H1 (cell line): ENCODE data around the gene ESD. TPM values are rescaled to one million over a fixed set of nuclear protein-coding genes. Genes with fewer than 3 reads are reported as not detected.

ENCODE experiments used
- ATF2 ChIP-seq: IDR thresholded peaks from 2 replicates; pipeline ENCODE4 v1.6.1; 2012; ENCODE audit warnings: low read length, inconsistent platforms
- CTBP2 ChIP-seq: IDR thresholded peaks from 2 replicates; pipeline ENCODE4 v1.7.0; 2011; ENCODE audit warnings: borderline replicate concordance, mild to moderate bottlenecking, moderate library complexity, mixed read lengths, low read length; ENCODE audit not compliant: insufficient read depth, insufficient read length
- HDAC2 ChIP-seq, 2 experiments: fragments of 300-600 bp in 1 of 2; sonication (generic) in 1 of 2; IDR thresholded peaks; 2 replicates each; pipeline ENCODE4 v1.6.1; 2011 to 2012; ENCODE audit warnings: low read depth in 2 of 2, low read length in 2 of 2, mild to moderate bottlenecking in 2 of 2, moderate library complexity in 2 of 2, borderline replicate concordance in 1 of 2, inconsistent platforms in 1 of 2
- SP4 ChIP-seq: IDR thresholded peaks from 2 replicates; pipeline ENCODE4 v1.6.1; 2012; ENCODE audit warnings: low read length, inconsistent platforms
- polyA plus RNA-seq, 7 experiments: library from polyadenylated mRNA; depleted of rRNA in 3 of 7; stranded (reverse) in 5 of 7; unstranded in 2 of 7; fragments of >200 nt in 5 of 7; fragments of 200-250 nt in 2 of 7; gene quantifications; 1 replicate in 5 of 7; 2 replicates in 1 of 7; 4 replicates in 1 of 7; pipeline versions ENCODE4 v1.2.1 to v1.2.3, GENCODE V29; 2011 to 2013; ENCODE audit warnings: missing spikeins in 2 of 7, mixed read lengths in 2 of 7
- total RNA-seq: library from RNA; stranded (reverse); fragmentation: NEBNext Ultra II Directional; extraction: Animal tissue kit (Norgen Biotek cat#: 25700); gene quantifications from 2 replicates; pipeline ENCODE4 v1.2.1, GENCODE V29; 2021

Gene ESD
- total and polyA plus RNA-seq, 2 of the 8 experiments (the other 6 are each of a cell fraction or from before 2014, with no cell fraction given), result 40.3 to 55.8 TPM

- TF ChIP-seq ATF2, result no peak
- no peak for TF ChIP-seq HDAC2 (IDR thresholded peaks at IDR 0.05; ENCODE audit: borderline replicate concordance in 1 of 2, low read depth in 2 of 2, low read length in 2 of 2)
- TF ChIP-seq CTBP2, result no peak
- no peak for TF ChIP-seq SP4
Measured at GRCh38 chr13:46761866-46762265, 35.1 kb downstream of the ESD start (continued).
